Dedifferentiated amniotic fluid mesenchymal stem cell (primary cell): ENCODE measurements around the gene LRRC23.
A peak's percentile ranks its signal among the peaks of the same experiment; 100 is the strongest.
"Not testable (repeated sequence)": the region's sequence is repeated elsewhere in the genome, so short reads cannot be mapped to it uniquely, and the experiment has no call there.

Experiments used
- DNase-seq: peaks from one replicate; pipeline ENCODE4 v3.0.0-alpha.2; 2016; ENCODE audit errors: extremely low spot score

The LRRC23 gene, protein sequence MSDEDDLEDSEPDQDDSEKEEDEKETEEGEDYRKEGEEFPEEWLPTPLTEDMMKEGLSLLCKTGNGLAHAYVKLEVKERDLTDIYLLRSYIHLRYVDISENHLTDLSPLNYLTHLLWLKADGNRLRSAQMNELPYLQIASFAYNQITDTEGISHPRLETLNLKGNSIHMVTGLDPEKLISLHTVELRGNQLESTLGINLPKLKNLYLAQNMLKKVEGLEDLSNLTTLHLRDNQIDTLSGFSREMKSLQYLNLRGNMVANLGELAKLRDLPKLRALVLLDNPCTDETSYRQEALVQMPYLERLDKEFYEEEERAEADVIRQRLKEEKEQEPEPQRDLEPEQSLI

GRCh38 chr12:6904280-6905276 is at the start of gene LRRC23:
TSS of gene LRRC23 (plus strand) at chr12:6904822. CDS start at chr12:6905634, 812 bp downstream.
- DNase-seq, result peak; percentile 96

DNA sequence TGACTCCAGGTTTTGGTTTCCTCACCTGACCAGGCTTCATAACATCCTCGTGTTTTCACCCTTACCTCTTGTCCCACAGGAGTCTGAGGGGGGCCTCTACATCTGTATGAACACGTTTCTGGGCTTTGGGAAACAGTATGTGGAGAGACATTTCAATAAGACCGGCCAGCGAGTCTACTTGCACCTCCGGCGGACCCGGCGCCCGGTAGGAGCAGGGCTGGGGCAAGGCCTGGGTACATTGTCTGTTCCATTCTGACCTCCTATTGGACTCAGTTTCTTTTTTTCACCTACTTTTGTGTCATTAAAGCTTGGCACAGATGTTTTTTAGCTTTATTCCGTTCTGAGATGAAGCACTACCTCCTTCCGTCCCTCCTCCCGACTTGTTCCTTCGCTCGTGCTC is 49.3 kb upstream of the LRRC23 start:
- no peak for DNase-seq

DNA sequence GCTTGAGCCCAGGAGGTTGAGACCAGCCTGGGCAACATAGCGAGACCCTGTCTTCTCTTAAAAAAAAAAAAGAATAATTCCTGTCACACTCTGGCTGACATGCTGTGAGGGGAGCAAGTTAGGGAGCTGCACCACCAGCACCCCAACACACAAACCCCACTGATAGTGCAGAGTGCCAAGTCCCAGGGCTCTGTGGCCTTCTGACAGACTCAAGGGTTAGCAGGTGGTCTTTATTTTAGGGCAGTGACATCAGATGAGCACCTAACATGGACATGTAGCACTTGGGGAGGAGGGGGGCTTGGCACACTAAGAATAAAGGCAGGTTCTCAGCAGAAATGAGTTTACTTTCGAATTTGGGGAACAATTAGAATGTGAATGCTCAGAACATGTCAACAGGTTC is 45.8 kb upstream of the LRRC23 start:
- DNase-seq, result no peak

DNA sequence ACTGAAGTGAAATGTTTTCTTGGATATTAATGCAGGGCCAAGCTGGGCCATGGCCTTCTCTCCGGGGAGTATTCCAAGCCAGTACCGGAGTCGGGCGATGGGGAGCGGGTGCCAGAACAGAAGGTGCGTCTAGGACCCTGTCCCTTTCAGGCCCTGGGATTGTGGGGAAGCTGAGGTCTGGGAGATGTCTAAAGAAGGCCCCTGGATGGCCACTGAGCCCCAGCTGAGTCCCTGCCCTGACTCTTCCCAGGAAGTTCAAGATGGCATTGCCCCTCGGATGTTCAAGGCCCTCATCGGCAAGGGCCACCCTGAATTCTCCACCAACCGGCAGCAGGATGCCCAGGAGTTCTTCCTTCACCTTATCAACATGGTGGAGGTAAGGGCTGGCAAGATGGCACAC is 44.5 kb upstream of the LRRC23 start:
- DNase-seq, result no peak

GRCh38 chr12:6860942-6861341 is 43.7 kb upstream of the LRRC23 start:
- DNase-seq, result no peak

- no peak for DNase-seq
Measured at GRCh38 chr12:6861391-6861790, 43.2 kb upstream of the LRRC23 start.

DNA sequence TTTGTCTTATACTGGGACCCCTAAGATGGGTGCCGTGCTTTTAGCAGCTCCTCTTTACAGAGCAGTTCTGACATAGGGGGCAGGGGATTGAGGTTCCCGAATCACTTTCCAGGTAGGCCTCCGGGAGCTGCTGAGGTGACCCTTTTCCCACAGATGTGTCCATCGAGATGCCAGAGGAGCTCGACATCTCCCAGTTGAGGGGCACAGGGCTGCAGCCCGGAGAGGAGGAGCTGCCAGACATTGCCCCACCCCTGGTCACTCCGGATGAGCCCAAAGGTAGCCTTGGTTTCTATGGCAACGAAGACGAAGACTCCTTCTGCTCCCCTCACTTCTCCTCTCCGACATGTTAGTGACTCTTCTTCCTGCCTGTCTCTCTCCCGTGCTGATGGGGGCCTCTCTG is 41.6 kb upstream of the LRRC23 start:
- no peak for DNase-seq

DNA sequence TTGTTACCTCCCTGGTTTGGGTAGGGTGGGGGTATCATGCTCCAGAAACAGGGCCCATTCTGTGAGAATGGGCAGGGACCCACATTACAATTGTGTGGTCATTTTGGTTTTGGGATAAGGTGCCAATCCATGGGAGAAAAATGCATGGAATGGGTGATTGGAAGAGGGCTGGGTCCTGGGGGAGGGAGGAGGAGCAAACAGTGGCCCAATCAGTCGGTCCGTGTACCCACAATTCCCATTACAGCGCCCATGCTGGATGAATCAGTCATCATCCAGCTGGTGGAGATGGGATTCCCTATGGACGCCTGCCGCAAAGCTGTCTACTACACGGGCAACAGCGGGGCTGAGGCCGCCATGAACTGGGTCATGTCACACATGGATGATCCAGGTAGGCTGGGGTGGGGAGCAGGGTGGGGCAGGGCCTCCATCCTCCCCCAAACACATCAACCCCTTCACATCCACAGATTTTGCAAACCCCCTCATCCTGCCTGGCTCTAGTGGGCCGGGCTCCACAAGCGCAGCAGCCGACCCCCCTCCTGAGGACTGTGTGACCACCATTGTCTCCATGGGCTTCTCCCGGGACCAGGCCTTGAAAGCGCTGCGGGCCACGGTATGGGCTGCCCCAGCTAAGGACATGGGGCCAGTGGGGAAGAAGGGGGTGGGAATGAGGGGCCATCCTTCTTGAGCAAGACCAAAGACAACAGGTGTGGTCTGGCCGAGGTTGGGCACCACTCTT is 40.9 kb upstream of the LRRC23 start:
- no peak for DNase-seq

DNA sequence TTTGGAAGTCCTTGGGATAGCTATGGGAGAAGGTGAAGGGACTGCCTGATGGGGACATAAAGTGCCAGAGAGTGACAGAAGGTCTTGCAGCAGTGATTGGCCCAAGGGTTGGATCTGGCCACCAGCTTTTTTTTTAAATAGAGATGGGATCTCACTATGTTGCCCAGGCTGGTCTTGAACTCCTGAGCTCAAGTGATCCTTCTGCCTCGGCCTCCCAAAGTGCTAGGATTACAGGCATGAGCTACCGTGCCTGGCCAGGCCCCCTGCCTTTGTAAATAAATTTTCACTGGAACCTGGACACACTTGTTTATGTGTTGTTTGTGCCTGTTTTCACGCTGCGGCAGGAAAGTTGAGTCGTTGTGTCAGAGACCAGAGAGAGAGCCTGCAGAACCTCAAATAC is 39.3 kb upstream of the LRRC23 start:
- not testable (repeated sequence) for DNase-seq

DNA sequence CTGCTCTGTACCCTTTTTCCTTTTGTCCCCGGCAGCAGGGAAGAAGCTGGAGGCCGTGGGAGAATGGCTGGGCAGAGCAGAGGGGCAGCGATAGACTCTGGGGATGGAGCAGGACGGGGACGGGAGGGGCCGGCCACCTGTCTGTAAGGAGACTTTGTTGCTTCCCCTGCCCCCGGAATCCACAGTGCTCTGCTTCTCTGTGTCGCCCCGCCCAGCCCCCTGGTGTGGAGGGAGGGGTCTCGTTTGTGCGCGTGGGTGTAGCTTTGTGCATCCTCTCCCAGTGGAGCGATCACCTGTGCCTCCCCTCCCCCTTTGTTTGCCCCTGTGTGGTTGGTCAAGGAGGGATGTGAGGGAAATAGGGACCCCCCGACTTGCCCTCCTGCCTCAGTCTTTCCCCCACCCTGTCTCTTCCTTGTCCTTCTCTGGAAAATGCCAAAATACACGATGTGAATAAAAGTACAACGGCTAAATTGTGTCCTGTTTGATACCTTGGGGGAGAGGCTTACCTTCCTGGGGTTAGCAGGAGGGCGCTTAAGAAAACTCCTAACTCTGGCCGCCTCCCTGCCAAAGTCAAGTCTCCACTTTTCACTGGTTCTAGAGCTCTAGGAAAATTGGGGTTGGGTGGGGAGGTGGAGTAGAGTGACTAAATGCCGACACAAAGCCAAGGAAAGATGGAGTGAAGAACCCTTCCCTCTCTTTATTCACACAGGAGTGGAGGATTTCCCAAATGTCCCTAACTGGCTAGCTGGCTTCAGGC is 38.3 kb upstream of the LRRC23 start:
- DNase-seq, result no peak

- no peak for DNase-seq
Measured at GRCh38 chr12:6866920-6867412, 37.7 kb upstream of the LRRC23 start.

DNA sequence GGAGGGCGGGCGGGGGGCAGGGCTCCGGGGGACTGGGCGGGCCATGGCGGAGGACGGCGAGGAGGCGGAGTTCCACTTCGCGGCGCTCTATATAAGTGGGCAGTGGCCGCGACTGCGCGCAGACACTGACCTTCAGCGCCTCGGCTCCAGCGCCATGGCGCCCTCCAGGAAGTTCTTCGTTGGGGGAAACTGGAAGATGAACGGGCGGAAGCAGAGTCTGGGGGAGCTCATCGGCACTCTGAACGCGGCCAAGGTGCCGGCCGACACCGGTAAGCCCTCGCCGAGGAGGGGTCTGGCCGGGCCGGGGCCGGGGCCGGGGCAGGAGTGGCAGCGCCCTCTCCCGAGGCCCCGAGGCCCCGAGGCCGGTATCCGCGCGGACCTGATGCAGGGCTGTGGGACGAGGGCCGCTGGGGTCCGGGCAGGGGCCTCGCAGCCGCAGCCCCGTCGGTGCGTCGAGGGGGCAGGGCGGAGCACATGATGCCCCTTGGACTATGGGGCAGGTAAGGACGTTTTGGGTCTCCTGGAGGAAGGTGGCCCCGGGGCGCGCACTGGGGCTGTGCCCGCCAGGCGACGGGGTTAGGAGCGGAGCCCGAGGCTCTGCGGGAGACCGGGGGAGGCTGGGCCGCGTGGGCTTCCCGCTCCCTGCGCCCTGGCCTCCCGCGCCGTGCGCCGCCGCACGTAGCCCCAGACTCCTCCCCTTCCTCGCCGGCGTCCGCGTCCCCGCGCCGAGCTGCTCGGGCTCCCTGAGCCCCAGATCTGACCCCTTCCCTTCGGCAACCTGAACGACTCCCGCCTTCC is 37.0 kb upstream of the LRRC23 start, which contains the start of gene TPI1:
TSS of gene TPI1 (plus strand) at position 119 of the 798 bp plus-strand sequence. CDS start at position 155, 36 bp downstream.
- DNase-seq, result peak; percentile 54

DNA sequence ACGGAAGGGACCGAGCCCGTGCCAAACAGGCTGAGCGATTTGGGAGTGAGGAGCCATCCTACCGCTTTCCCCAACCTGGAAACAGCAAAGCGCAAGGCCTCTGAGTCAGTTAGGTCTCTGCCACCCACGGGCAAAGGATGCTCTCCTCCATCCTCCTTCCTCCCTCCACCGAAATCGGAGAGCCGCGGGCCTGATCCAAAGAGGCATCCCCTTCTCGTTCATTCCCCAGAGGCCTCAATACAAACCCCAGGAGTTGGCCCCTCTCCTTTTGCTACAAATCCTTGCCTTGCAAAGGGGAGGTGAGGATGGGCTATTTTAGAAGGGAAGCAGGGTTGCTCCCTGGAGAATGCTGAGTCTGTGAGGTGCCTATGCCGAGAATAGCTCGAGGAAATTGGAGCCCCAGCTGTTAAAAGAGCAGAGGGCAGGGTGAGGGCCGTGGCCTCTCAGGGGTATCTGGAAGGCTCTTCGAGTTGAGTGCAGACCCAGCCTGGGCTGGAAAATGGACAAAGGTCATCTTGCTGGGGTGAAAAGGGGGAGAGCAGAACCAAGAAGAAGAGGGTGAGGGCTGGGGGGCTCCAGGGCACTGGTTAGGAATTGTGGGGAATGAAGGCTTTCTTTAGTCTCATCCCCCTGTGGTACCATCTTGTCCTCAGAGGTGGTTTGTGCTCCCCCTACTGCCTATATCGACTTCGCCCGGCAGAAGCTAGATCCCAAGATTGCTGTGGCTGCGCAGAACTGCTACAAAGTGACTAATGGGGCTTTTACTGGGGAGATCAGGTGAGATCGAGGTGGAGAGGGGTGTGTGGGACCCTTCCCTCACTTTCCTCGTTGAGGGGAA is 36.2 kb upstream of the LRRC23 start:
- no peak for DNase-seq

GRCh38 chr12:6869049-6870021 is 35.3 kb upstream of the LRRC23 start:
- peak; percentile 62 for DNase-seq

GRCh38 chr12:6870304-6870703 is 34.3 kb upstream of the LRRC23 start:
- not testable (repeated sequence) for DNase-seq

DNA sequence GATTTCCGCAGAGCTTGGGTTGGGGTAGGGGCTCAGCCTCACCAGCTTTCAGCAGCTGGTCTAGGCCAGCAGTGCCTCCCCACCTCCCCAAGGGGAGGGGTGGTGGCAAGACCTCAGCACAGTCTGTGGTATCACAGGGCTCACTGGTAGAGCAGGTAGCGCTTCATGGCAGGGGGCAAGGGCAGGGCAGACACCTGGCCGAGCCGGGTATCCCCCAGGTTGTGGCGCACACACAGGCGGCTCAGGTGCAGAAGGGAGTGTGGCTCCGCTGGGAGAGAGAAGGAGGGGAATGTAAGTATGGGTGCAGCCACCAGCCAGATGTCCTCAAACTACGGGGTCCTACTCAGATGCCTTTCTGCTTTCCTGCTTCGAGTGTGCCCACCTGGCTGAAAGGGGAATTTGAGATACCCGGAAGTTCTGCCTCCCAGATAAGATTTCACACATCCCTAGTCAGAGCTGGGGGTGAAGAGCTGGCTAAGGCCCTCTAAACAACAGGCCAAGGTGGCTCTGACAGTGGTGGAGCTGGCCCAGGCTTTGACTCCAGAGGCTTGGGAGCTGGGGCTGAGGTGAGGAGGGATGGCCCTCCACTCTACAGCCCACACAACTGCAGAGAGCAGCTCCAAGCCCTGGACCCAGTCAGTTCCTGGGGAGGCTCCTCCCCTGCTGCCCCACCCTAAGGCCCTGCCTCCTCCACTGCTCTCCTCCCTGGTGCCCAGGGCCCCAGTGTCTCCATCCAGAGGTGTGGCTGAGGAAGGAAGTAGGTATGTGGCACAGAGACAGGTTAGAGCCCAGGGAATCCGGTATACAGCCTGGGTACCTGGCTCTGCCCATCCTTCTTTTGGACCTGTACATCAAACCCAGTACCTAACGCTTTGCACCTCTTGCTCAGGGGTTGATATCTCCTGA is 33.3 kb upstream of the LRRC23 start:
- DNase-seq, result no peak
